A673 (cell line): ENCODE data around the gene CES5A. TPM values are rescaled to one million over a fixed set of nuclear protein-coding genes. Genes with fewer than 3 reads are reported as not detected.

Experiments used
- BruUV-seq: library from RNA; stranded (reverse); fragments of 400-500 nt; replicated peaks from 2 replicates; lab custom pipeline; 2021; lab: Mats Ljungman, UMichigan
- CTCF ChIA-PET: fragments of 300-600 bp; sonication (Branson Sonifier 250); formaldehyde crosslinking; loops from one replicate; lab custom pipeline; 2022; ENCODE audit warnings: antibody characterized with exemption; lab: Charles Lee
- POLR2A ChIA-PET: fragments of 300-600 bp; sonication (Branson Sonifier 250); formaldehyde crosslinking; loops from one replicate; lab custom pipeline; 2022; ENCODE audit warnings: antibody characterized with exemption; ENCODE audit not compliant: low non-redundant PET; lab: Charles Lee
- DNase-seq: peaks from one replicate; pipeline ENCODE4 v3.0.0-alpha.2; 2015; ENCODE audit warnings: low spot score
- H3K27ac ChIP-seq: fragments of 200-600 bp; sonication (generic); 2 replicates; pipeline ENCODE4 v1.5.1; 2016; ENCODE audit warnings: mixed run types, low read depth, mild to moderate bottlenecking, mixed read lengths, antibody characterized with exemption, low read length; ENCODE audit not compliant: poor library complexity, severe bottlenecking
- H3K27me3 ChIP-seq: fragments of 200-600 bp; sonication (generic); replicated peaks from 2 replicates; pipeline ENCODE4 v1.6.1; 2017; ENCODE audit warnings: mixed run types, low read depth, mild to moderate bottlenecking, mixed read lengths, antibody characterized with exemption, low read length; ENCODE audit not compliant: insufficient read depth, poor library complexity
- H3K36me3 ChIP-seq: fragments of 200-600 bp; sonication (generic); 2 replicates; pipeline ENCODE4 v1.6.1; 2016; ENCODE audit warnings: mixed run types, mild to moderate bottlenecking, mixed read lengths, antibody characterized with exemption, low read length; ENCODE audit not compliant: insufficient read depth, poor library complexity, severe bottlenecking
- H3K4me1 ChIP-seq: fragments of 200-600 bp; sonication (generic); 2 replicates; pipeline ENCODE4 v1.6.1; 2017; ENCODE audit warnings: mixed run types, mild to moderate bottlenecking, mixed read lengths, antibody characterized with exemption, low read length; ENCODE audit not compliant: insufficient read depth, poor library complexity, severe bottlenecking
- H3K4me3 ChIP-seq: fragments of 200-600 bp; sonication (generic); 2 replicates; pipeline ENCODE4 v1.5.1; 2016; ENCODE audit warnings: low read depth, mixed run types, mild to moderate bottlenecking, mixed read lengths, low read length; ENCODE audit not compliant: poor library complexity, severe bottlenecking
- H3K9me3 ChIP-seq: fragments of 200-600 bp; sonication (generic); 2 replicates; pipeline ENCODE4 v1.6.1; 2016; ENCODE audit warnings: mixed run types, low read depth, mild to moderate bottlenecking, mixed read lengths, antibody characterized with exemption, low read length; ENCODE audit not compliant: poor library complexity, severe bottlenecking
- CTCF ChIP-seq: fragments of 300-800, 200-600 bp; sonication (generic); conservative IDR thresholded peaks from 2 replicates; pipeline ENCODE4 v1.5.1; 2017; ENCODE audit warnings: low read depth, mild to moderate bottlenecking, antibody characterized with exemption, low read length, moderate library complexity, mixed read lengths
- EZH2 ChIP-seq: fragments of 200-600 bp; sonication (generic); IDR thresholded peaks from 2 replicates; pipeline ENCODE4 v1.6.1; 2017; ENCODE audit warnings: borderline replicate concordance, low read depth, mild to moderate bottlenecking, mixed read lengths, antibody characterized with exemption, low read length; ENCODE audit not compliant: poor library complexity, severe bottlenecking
- intact Hi-C: fragments of 100-400 bp; cut with micrococcal nuclease; formaldehyde crosslinking; loops from one replicate; pipeline ENCODE4 v1.10.0; 2022; ENCODE audit not compliant: unreplicated experiment
- total RNA-seq: library from RNA; stranded (reverse); gene quantifications from 2 replicates; pipeline ENCODE4 v1.2.3, GENCODE V29; 2021

The CES5A gene
- total RNA-seq, 1 experiment from 2014 or later, result not detected

DNA sequence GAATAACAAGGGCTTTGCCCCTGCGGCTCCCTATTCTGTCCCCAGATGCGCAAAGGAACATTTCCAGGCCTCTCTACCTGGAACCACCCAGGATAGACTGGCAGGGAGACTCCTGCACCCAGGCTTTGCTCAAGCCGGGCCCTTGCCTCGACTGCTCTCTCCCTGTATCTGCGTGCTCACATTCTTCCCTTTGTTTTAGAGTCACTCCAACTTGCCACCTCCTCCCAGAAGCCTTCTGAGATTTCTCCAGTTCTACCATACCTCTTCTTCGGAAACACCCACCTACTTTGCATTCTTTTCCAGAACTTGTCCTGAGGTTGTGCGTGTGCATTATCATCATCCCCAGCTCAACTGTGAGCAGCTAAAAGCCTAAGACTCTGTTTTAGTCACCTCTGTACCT lies 3.0 kb downstream of the CES5A start:
- Histone ChIP-seq H3K4me3 (no peak overlapping the region), H3K27me3 (no peaks in the 10 kb centered on the region), H3K36me3 (no peaks in the 10 kb centered on the region), H3K27ac (no peak overlapping the region), H3K4me1 (no peaks in the 10 kb centered on the region), H3K9me3 (no peaks in the 10 kb centered on the region)
- ChIA-PET POLR2A (no interaction called here), CTCF (no interaction called here)
- intact Hi-C loops, result no loop called here
- DNase-seq, result no peak
- TF ChIP-seq EZH2 (no peak), CTCF (no peak)
- no TSS peak for BruUV-seq

DNA sequence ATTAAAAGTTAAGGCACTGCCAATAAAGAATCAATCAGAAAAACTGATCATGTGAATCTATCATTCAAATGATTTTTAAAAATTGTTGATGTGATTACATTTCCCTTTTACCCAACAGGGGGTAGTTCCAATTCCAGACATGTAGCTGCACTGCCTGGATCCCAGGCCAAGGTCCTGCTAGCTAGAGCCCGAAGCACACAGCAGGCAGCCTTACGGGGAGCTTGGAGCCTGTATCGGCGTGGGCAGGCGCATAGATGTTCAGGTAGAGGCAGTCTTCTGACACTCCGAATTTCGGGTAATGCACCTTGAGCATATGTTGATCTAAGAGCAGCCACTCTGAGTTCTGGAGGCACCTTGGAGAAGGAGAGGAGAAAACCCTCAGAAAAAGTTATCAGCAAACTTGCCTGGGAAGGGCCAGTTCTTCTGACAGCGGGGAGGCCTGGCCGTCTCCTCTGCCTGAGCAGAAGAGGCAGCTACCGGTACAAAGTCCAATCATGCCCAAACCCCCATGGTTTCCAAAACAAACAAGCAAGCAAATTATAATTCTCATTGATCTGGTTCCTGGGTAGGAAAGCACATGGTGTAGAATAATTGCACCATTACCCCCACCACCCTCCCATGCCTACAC lies 3.6 kb downstream of the CES5A start:
- ChIA-PET POLR2A (no interaction called here), CTCF (no interaction called here)
- H3K4me1 ChIP-seq, result no peaks in the 10 kb centered on the region
- no TSS peak for BruUV-seq
- intact Hi-C loops, result no loop called here
- H3K27ac ChIP-seq, result no peak overlapping the region
- TF ChIP-seq EZH2 (no peak), CTCF (no peak)
- H3K9me3 ChIP-seq, result no peaks in the 10 kb centered on the region
- no peaks in the 10 kb centered on the region for H3K27me3 ChIP-seq
- DNase-seq, result no peak
- no peaks in the 10 kb centered on the region for H3K36me3 ChIP-seq
- H3K4me3 ChIP-seq, result no peak overlapping the region

DNA sequence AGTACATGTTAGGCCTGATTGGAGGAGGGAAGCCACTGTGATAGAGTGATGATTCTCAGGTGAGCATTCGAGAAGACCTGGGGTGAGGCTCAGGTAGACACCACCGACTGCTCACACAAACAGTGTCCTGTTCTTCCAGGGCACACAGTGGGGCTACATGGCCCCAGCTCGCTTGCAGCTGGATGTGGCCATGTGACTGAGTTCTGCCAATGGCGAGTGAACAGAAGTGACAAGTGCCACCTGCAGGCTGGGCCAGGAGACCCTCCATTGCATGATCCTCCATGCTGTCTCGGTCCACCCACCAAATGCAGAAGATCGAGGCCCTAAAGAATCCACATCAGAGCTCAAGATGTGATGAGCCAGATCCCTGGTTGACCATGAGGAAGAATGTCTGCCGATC lies 6.2 kb downstream of the CES5A start:
- intact Hi-C loops, result no loop called here
- ChIA-PET POLR2A (no interaction called here), CTCF (no interaction called here)

More for the DNA sequence above, 6.2 kb downstream of the CES5A start:
- TF ChIP-seq EZH2 (no peak), CTCF (no peak)
- Histone ChIP-seq H3K9me3 (no peaks in the 10 kb centered on the region), H3K27me3 (no peaks in the 10 kb centered on the region), H3K4me1 (no peaks in the 10 kb centered on the region), H3K27ac (no peak overlapping the region), H3K36me3 (no peaks in the 10 kb centered on the region), H3K4me3 (no peak overlapping the region)
- BruUV-seq, result no TSS peak
- DNase-seq, result no peak
